ENCODE measurements around the gene KIF9.

DNA sequence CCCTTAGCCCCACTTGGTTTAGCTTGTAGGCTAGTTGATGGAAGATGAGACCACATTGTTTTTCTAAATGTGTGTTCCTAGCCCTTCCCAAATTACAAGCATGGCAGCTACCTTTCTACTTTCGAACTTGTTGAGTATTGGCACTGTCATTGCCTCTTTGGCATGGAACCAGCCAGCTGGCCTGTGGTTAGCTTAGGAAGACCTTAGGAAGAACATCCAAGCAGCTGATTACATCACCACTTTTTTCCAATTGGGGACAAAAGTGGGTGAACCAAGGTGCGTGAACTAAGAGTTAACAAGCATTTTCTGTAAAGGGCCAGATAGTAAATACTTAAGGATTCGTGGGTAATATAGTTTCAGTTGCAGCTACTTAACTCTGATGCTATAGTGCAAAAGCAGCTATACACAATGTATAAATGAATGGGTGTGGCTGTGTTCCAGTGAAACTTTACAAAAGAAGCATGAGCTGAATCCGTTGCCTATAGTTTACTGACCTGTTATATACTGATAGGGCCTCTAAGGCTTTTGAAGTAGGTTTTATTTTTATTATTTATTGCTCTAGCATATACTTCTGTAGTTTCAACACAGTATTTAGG, 8.7 kb upstream of the KIF9 start:
- TF ChIP-seq CTCF (IDR thresholded peaks at IDR 0.05; ENCODE audit: borderline replicate concordance, extremely low read depth, low read length, poor library complexity, severe bottlenecking) (no peak), EZH2 (IDR thresholded peaks at IDR 0.05; ENCODE audit: borderline replicate concordance, low read depth, low read length, severe bottlenecking) (no peak)

All from DND-41 (cell line).